ENCODE measurements around the gene DHDDS.

DNA sequence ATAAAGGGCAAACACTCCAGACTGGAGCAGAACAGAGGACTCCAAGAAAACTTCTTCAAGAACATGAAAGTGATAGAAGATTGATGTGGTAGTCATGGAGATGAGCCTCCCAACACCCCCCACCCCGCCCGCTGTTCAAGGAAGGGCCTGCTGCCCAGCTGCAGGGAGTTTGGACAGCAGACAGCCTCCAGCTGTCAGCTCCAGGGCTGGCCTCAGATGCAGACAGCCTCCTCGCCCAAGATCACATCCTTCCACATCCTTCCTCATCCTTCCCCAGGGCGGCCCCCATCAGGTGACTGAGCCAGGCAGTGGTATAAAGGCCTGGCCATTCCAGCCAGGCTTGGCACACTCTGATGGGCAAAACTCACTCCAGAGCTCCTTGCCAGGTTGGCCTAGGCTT is 64.7 kb downstream of the DHDDS start:
- TF ChIP-seq, protein P1, sequence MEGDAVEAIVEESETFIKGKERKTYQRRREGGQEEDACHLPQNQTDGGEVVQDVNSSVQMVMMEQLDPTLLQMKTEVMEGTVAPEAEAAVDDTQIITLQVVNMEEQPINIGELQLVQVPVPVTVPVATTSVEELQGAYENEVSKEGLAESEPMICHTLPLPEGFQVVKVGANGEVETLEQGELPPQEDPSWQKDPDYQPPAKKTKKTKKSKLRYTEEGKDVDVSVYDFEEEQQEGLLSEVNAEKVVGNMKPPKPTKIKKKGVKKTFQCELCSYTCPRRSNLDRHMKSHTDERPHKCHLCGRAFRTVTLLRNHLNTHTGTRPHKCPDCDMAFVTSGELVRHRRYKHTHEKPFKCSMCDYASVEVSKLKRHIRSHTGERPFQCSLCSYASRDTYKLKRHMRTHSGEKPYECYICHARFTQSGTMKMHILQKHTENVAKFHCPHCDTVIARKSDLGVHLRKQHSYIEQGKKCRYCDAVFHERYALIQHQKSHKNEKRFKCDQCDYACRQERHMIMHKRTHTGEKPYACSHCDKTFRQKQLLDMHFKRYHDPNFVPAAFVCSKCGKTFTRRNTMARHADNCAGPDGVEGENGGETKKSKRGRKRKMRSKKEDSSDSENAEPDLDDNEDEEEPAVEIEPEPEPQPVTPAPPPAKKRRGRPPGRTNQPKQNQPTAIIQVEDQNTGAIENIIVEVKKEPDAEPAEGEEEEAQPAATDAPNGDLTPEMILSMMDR (IDR thresholded peaks at IDR 0.05): no peak
- TF ChIP-seq POLR2A (IDR thresholded peaks at IDR 0.05): no peak
